ENCODE data around the gene TIFAB. TPM values are rescaled to one million over a fixed set of nuclear protein-coding genes. Genes with fewer than 3 reads are reported as not detected.

TIFAB gene
- total and polyA plus RNA-seq, 2 donors, result 0.30 to 2.5 TPM

DNA sequence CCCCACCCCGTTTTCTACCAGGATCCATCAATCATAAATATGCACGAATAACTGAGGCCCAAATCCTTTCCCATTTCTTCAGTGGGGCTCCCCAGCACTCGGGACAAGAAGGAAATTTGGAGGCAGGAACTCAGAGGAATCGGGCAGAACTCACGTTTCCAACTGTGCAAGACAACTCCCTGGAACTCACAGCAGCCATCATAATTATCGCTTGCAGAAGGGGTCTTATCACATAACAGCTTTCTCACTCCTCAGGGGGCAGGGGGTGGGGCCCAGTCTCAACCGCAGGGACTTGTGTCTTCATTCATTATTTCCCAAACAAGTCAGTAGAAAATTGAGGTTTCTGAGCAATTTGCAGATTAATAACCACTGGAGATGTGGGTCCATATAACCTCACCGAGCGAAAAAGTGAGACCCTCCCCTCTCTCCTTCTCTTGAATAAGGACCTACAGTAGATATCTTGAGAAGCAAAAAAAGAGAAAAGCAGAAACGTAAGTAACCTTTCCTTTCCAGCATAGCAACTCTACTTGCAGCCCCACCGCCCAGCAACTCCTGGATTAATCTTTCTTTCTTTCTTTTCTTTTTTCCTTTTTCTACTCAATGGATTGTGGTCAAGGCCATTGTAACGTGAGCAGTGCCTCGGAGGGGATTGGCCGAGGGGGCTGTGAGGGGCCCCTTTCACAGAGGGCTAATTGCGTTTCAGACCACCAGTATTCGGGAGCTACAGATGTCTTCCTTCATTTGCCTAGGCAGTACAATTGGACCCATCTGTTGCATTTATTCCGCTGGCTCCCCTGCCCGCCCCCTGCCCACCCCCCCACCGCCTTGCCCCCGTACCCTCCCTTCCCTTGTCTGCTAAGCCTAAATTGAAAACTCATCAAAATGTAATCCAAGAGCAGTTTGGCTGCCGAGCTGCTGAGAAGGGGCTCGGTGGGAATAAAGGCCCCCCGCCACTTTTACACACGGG is 24.7 kb upstream of the TIFAB start:
- Histone ChIP-seq H3K4me1 (ENCODE audit: control insufficient read depth in 2 of 2, insufficient read depth in 2 of 2, low read length in 2 of 2) (no peaks in the 10 kb centered on the region), H3K9me3 (ENCODE audit: control insufficient read depth in 2 of 2, insufficient read depth in 1 of 2, low read length in 1 of 2) (peaks cover 0 to 1% of the 10 kb centered on the region in 2 donors), H3K4me3 (ENCODE audit: low read length in 2 of 2) (no peak overlapping the region), H3K27ac (ENCODE audit: low read depth in 1 of 2, low read length in 1 of 2) (no peak overlapping the region), H3K27me3 (ENCODE audit: control insufficient read depth in 2 of 2, insufficient read depth in 1 of 2, low read length in 1 of 2) (peaks cover 0 to 48% of the 10 kb centered on the region in 2 donors), H3K36me3 (ENCODE audit: control insufficient read depth in 2 of 2, insufficient read depth in 2 of 2, low read length in 1 of 2) (no peaks in the 10 kb centered on the region)
- no peak for DNase-seq (ENCODE audit: low read depth in 6 of 9, low spot score in 9 of 9)
- 67% methylated on average over 24 of the region's 24 CpGs for WGBS

DNA sequence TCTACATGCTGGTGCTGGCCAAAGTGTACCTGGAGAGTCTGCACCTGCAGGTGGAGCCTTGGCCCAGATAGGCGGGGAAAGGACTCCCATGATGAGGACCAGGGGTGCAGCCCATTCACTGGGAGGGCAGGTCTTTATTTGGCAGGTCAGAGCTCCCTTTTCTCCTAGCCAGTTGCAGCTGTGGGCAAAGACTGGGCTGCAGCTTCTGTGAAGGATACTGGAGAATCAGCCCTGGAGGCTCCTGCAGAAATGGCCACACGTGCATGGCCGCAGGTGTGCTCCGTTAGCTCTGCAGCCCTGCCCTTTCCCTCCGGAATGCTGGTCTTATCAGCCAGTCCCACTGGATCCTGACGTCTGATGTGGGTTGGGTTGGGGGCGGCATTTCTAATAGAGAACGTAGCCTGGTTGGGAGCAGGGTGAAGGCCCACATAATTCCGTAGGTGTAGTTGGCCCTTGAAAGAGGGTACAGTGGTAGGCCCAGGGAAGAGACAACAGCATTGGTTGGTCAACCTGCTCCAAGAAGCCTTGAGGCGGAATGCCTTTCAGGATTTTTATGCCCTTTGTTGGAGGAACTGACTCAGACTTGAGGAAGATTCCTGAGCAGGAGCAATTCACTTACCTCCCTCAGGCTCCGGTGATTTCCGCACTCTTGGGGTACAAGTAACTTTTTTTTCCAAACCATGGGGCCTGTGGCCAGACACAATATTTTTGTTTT is 22.0 kb upstream of the TIFAB start:
- peaks cover 0 to 49% of the 10 kb centered on the region in 2 donors for H3K27me3 ChIP-seq (ENCODE audit: control insufficient read depth in 2 of 2, insufficient read depth in 1 of 2, low read length in 1 of 2)
- no peak for DNase-seq (ENCODE audit: low read depth in 6 of 9, low spot score in 9 of 9)
- no peaks in the 10 kb centered on the region for H3K4me1 ChIP-seq (ENCODE audit: control insufficient read depth in 2 of 2, insufficient read depth in 2 of 2, low read length in 2 of 2)
- no peak overlapping the region for H3K27ac ChIP-seq (ENCODE audit: low read depth in 1 of 2, low read length in 1 of 2)
- H3K4me3 ChIP-seq (ENCODE audit: low read length in 2 of 2), result no peak overlapping the region
- peaks cover 0 to 1% of the 10 kb centered on the region in 2 donors for H3K9me3 ChIP-seq (ENCODE audit: control insufficient read depth in 2 of 2, insufficient read depth in 1 of 2, low read length in 1 of 2)
- H3K36me3 ChIP-seq (ENCODE audit: control insufficient read depth in 2 of 2, insufficient read depth in 2 of 2, low read length in 1 of 2), result no peaks in the 10 kb centered on the region
- WGBS, result 96% methylated on average over 12 of the region's 12 CpGs

DNA sequence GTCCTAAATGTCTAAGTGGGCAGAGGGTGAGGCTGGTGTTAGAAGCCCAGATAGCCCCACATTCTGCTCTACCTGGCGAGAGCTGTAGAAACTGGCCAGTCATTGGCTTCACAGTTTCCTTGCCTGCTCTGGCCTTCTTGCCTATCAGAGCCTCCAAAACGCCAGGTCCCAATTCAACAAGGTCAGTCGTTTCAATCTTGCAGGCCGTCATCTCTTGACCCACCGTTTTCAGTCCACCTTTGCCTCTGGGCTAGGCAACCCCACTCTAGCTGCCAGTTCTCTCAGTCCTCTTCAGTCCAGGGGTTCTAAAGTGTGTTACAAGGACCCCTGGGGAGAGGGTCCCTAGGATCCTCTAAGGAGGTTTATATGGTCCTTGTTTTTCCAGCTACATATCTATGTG is 20.0 kb upstream of the TIFAB start:
- Histone ChIP-seq H3K27ac (ENCODE audit: low read depth in 1 of 2, low read length in 1 of 2) (no peak overlapping the region), H3K27me3 (ENCODE audit: control insufficient read depth in 2 of 2, insufficient read depth in 1 of 2, low read length in 1 of 2) (peaks cover 3 to 55% of the 10 kb centered on the region in 2 donors), H3K9me3 (ENCODE audit: control insufficient read depth in 2 of 2, insufficient read depth in 1 of 2, low read length in 1 of 2) (peaks cover 1 to 2% of the 10 kb centered on the region in 2 donors), H3K36me3 (ENCODE audit: control insufficient read depth in 2 of 2, insufficient read depth in 2 of 2, low read length in 1 of 2) (no peaks in the 10 kb centered on the region), H3K4me3 (ENCODE audit: low read length in 2 of 2) (no peak overlapping the region), H3K4me1 (ENCODE audit: control insufficient read depth in 2 of 2, insufficient read depth in 2 of 2, low read length in 2 of 2) (no peaks in the 10 kb centered on the region)
- 91% methylated on average over 5 of the region's 5 CpGs for WGBS
- no peak for DNase-seq (ENCODE audit: low read depth in 6 of 9, low spot score in 9 of 9)

DNA sequence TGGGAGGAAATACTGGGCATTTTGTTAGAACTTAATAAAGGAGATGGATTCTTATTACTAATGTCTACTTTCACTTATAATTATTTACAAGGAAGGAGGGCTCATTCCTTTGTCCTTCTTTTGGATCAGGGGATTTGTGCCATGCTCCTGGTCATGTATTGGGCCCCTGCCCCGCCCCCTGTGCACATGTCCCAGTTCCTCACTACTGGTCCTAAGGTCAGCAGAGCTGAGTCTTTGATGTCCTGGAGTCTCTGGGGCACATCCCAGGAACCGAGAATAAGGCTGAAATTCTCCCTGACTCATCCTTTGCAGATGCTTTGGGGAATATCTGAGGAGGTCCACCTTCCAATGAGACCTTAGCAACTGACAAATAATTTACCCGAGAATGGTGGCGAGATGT is 19.6 kb upstream of the TIFAB start:
- H3K36me3 ChIP-seq (ENCODE audit: control insufficient read depth in 2 of 2, insufficient read depth in 2 of 2, low read length in 1 of 2), result no peaks in the 10 kb centered on the region
- H3K9me3 ChIP-seq (ENCODE audit: control insufficient read depth in 2 of 2, insufficient read depth in 1 of 2, low read length in 1 of 2), result peaks cover 1 to 4% of the 10 kb centered on the region in 2 donors
- 86% methylated on average over 4 of the region's 4 CpGs for WGBS
- no peak overlapping the region for H3K4me3 ChIP-seq (ENCODE audit: low read length in 2 of 2)
- H3K4me1 ChIP-seq (ENCODE audit: control insufficient read depth in 2 of 2, insufficient read depth in 2 of 2, low read length in 2 of 2), result no peaks in the 10 kb centered on the region
- no peak overlapping the region for H3K27ac ChIP-seq (ENCODE audit: low read depth in 1 of 2, low read length in 1 of 2)
- H3K27me3 ChIP-seq (ENCODE audit: control insufficient read depth in 2 of 2, insufficient read depth in 1 of 2, low read length in 1 of 2), result peaks cover 3 to 55% of the 10 kb centered on the region in 2 donors
- DNase-seq (ENCODE audit: low read depth in 6 of 9, low spot score in 9 of 9), result no peak

DNA sequence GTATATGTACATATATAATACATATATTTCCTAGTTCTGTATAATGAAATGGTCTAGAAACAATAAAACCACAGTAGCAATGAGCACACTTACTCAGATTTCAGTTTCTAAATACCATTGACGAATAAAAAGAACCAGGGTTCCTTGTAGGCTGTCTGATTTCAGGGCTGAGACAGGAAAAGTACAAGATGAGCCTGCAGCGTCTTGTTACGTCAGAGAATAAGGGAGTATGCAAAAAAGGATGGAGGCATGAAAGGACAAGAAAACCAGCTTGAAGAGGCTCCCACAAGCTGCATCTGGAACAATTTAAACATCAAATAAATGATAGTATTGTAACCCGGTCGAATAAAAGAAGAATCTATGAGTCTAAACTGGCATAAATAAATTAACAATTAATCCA is 17.8 kb upstream of the TIFAB start:
- Histone ChIP-seq H3K36me3 (ENCODE audit: control insufficient read depth in 2 of 2, insufficient read depth in 2 of 2, low read length in 1 of 2) (no peaks in the 10 kb centered on the region), H3K4me1 (ENCODE audit: control insufficient read depth in 2 of 2, insufficient read depth in 2 of 2, low read length in 2 of 2) (peaks cover 0 to 3% of the 10 kb centered on the region in 2 donors), H3K4me3 (ENCODE audit: low read length in 2 of 2) (no peak overlapping the region), H3K27ac (ENCODE audit: low read depth in 1 of 2, low read length in 1 of 2) (no peak overlapping the region), H3K9me3 (ENCODE audit: control insufficient read depth in 2 of 2, insufficient read depth in 1 of 2, low read length in 1 of 2) (peaks cover 1 to 4% of the 10 kb centered on the region in 2 donors), H3K27me3 (ENCODE audit: control insufficient read depth in 2 of 2, insufficient read depth in 1 of 2, low read length in 1 of 2) (peaks cover 3 to 64% of the 10 kb centered on the region in 2 donors)
- WGBS, result 92% methylated on average over 5 of the region's 5 CpGs
- no peak for DNase-seq (ENCODE audit: low read depth in 6 of 9, low spot score in 9 of 9)

DNA sequence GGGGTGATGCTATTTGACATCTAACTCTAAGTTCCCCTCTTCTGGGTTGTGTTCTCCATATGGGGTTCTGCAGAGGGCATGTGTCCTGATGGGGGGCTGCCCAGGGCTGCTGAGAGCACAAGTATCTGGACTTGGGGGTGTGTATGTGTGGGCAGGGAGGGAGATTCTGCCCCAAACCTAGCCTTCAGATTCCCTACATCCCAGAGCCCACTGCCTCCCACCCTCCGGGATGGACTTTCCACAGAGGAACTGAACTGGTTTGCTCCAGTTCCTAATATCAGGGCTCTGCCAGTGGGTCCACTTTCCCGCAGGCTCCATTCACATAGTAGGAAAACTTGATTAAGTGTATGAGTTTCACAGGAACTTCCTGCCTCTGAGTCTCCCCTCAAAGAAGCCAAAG is 16.4 kb upstream of the TIFAB start:
- 98% methylated on average over 2 of the region's 2 CpGs for WGBS
- H3K27me3 ChIP-seq (ENCODE audit: control insufficient read depth in 2 of 2, insufficient read depth in 1 of 2, low read length in 1 of 2), result peaks cover 3 to 70% of the 10 kb centered on the region in 2 donors
- no peak for DNase-seq (ENCODE audit: low read depth in 6 of 9, low spot score in 9 of 9)

DNA sequence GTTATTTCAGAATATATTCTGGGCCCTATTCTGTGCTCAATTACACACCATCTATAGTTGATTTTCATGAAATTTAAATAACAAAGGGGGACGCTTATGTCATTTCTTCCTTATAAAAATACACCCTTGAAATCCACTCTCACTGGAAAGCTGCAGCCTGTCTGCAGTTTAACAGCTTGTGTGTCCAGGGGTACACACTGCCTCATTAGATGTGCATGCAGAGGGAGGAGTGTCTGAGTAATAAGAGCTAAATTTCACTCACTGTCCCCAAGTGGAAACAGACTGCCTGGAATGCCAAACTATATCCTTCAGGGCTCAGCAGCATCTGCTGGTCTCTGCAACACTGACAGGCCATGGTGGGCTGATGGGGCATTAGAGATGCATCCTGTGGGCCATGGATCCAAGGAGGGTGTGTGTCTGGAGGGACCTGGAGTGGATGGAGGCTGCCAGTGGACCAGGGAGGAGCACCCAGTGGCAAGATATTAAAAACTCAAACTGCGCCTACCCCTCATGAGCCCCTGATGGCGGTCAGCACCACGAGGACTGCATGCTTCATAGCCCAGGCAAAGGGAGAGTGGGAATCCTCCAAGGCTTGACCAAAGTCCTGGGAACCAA is 15.8 kb upstream of the TIFAB start:
- Histone ChIP-seq H3K9me3 (ENCODE audit: control insufficient read depth in 2 of 2, insufficient read depth in 1 of 2, low read length in 1 of 2) (peaks cover 0 to 4% of the 10 kb centered on the region in 2 donors), H3K27me3 (ENCODE audit: control insufficient read depth in 2 of 2, insufficient read depth in 1 of 2, low read length in 1 of 2) (peaks cover 3 to 71% of the 10 kb centered on the region in 2 donors), H3K27ac (ENCODE audit: low read depth in 1 of 2, low read length in 1 of 2) (no peak overlapping the region), H3K4me1 (ENCODE audit: control insufficient read depth in 2 of 2, insufficient read depth in 2 of 2, low read length in 2 of 2) (peaks cover 0 to 3% of the 10 kb centered on the region in 2 donors), H3K4me3 (ENCODE audit: low read length in 2 of 2) (no peak overlapping the region), H3K36me3 (ENCODE audit: control insufficient read depth in 2 of 2, insufficient read depth in 2 of 2, low read length in 1 of 2) (no peaks in the 10 kb centered on the region)
- no peak for DNase-seq (ENCODE audit: low read depth in 6 of 9, low spot score in 9 of 9)
- 94% methylated on average over 4 of the region's 4 CpGs for WGBS

More for the DNA sequence above, 16.4 kb upstream of the TIFAB start:
- Histone ChIP-seq H3K4me1 (ENCODE audit: control insufficient read depth in 2 of 2, insufficient read depth in 2 of 2, low read length in 2 of 2) (peaks cover 0 to 3% of the 10 kb centered on the region in 2 donors), H3K9me3 (ENCODE audit: control insufficient read depth in 2 of 2, insufficient read depth in 1 of 2, low read length in 1 of 2) (peaks cover 0 to 4% of the 10 kb centered on the region in 2 donors), H3K36me3 (ENCODE audit: control insufficient read depth in 2 of 2, insufficient read depth in 2 of 2, low read length in 1 of 2) (no peaks in the 10 kb centered on the region), H3K27ac (ENCODE audit: low read depth in 1 of 2, low read length in 1 of 2) (no peak overlapping the region), H3K4me3 (ENCODE audit: low read length in 2 of 2) (no peak overlapping the region)

DNA sequence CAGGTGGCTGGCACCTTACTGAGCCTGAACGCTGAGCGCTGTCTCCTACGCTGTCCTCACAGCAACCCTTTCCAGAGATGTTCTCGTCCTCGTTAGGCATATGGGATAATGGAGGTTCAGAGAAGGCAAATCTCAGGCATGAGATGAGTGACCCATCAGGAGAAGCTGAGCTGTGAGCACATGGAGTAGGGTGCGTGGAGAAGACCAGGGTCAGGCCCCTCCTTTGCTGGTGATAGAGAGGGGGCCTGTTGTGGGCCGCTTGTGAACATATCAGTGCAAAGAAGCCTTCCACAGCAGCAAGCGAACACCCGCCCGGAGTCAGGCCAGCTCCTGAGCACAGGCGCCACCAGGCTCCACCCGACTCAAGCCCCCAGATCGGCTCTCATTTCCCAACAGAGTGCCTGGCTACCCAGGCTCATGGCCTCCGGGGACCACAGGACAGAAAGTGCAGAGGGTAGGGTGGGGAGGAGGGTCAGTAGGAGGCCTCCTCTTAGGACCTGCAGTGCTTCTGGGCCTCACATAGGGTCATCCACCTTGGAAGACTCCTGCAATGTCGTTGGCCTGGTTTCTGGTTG is 15.0 kb upstream of the TIFAB start:
- Histone ChIP-seq H3K4me1 (ENCODE audit: control insufficient read depth in 2 of 2, insufficient read depth in 2 of 2, low read length in 2 of 2) (peaks cover 0 to 3% of the 10 kb centered on the region in 2 donors), H3K9me3 (ENCODE audit: control insufficient read depth in 2 of 2, insufficient read depth in 1 of 2, low read length in 1 of 2) (peaks cover 0 to 4% of the 10 kb centered on the region in 2 donors), H3K4me3 (ENCODE audit: low read length in 2 of 2) (no peak overlapping the region), H3K36me3 (ENCODE audit: control insufficient read depth in 2 of 2, insufficient read depth in 2 of 2, low read length in 1 of 2) (no peaks in the 10 kb centered on the region), H3K27ac (ENCODE audit: low read depth in 1 of 2, low read length in 1 of 2) (no peak overlapping the region), H3K27me3 (ENCODE audit: control insufficient read depth in 2 of 2, insufficient read depth in 1 of 2, low read length in 1 of 2) (peaks cover 3 to 71% of the 10 kb centered on the region in 2 donors)
- DNase-seq (ENCODE audit: low read depth in 6 of 9, low spot score in 9 of 9), result no peak
- 94% methylated on average over 15 of the region's 15 CpGs for WGBS

Measured in thymus (tissue), 11 donors.